NB4 (cell line): ENCODE results near the gene ADRM1.

Source experiments
- CTCF ChIP-seq: IDR thresholded peaks from one replicate; pipeline ENCODE4 v1.5.1; 2012; ENCODE audit warnings: low read depth, low read length
- MAX ChIP-seq: IDR thresholded peaks from 2 replicates; pipeline ENCODE4 v1.6.1; 2011; ENCODE audit warnings: low read depth, low read length

DNA sequence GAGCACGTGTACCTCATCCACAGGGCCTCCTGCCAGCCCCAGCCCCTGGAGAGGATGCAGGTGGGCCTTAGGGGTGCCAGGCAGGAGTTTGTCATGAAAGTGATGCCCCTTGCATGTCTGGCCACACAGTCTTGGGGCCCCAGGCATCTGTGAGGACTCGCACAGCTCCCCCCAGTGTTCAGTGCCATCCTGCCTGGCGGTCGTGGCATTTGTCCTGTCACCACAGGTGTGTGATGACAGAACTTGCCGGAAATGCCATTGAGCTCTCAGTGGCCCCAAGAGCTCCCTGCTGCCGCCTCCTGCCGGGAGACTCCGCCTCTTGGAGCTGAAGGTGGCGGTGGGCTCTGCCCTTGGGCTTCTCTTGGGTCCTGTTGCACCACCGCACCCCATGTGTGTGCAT, 30.6 kb upstream of the ADRM1 start:
- peak; percentile 10 for TF ChIP-seq CTCF
- TF ChIP-seq MAX = no peak
